Testis (tissue), 2 donors: ENCODE data around the gene MESD.

Experiments used
- POLR2A ChIP-seq: fragments of 450-650 bp; IDR thresholded peaks from one replicate; pipeline ENCODE4 v1.6.1; 2017; ENCODE audit warnings: antibody characterized with exemption, mild to moderate bottlenecking, moderate library complexity
- TF ChIP-seq, protein P1 (sequence below), 3 experiments: fragments of 450-650 bp in 2 of 3; fragments of 200-600 bp in 1 of 3; sonication (generic) in 1 of 3; IDR thresholded peaks; one replicate each; pipeline ENCODE4 v1.5.1; 2016 to 2019; ENCODE audit warnings: antibody characterized with exemption in 3 of 3, mild to moderate bottlenecking in 2 of 3, moderate library complexity in 1 of 3

DNA sequence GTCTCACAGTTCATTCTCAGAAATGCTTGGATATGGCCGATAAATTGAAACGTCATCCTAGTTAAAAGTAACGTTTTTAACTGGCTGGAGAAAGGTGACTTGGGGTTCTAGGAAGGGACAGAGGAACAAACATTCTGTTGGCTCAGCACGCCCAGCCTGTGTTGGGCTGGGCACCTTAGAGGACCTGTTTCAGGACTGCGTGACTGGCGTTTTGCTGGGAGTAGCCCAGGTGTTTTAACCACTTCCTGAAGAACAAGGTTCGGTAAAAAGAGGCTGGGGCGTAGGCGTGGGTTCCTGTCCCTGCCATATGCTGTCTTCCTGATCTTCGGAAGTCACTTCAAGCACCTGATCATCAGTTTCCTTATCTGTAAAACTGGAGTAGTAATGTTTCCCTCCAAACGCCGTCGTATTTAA, 10.0 kb upstream of the MESD start:
- TF ChIP-seq, protein P1, sequence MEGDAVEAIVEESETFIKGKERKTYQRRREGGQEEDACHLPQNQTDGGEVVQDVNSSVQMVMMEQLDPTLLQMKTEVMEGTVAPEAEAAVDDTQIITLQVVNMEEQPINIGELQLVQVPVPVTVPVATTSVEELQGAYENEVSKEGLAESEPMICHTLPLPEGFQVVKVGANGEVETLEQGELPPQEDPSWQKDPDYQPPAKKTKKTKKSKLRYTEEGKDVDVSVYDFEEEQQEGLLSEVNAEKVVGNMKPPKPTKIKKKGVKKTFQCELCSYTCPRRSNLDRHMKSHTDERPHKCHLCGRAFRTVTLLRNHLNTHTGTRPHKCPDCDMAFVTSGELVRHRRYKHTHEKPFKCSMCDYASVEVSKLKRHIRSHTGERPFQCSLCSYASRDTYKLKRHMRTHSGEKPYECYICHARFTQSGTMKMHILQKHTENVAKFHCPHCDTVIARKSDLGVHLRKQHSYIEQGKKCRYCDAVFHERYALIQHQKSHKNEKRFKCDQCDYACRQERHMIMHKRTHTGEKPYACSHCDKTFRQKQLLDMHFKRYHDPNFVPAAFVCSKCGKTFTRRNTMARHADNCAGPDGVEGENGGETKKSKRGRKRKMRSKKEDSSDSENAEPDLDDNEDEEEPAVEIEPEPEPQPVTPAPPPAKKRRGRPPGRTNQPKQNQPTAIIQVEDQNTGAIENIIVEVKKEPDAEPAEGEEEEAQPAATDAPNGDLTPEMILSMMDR (IDR thresholded peaks at IDR 0.05) = no peak
- no peak for TF ChIP-seq POLR2A
